RCC 7860 (cell line): Measurements from ENCODE around the gene ARHGAP24.

Experiments
- DNase-seq: peaks from one replicate; pipeline ENCODE4 v3.0.0-alpha.2; 2015; ENCODE audit warnings: low spot score
- FAIRE-seq: peaks from 2 replicates; lab custom pipeline; 2012; peaks lifted over from hg19 to GRCh38; lab: Jason Lieb, UNC

ARHGAP24 gene

DNA sequence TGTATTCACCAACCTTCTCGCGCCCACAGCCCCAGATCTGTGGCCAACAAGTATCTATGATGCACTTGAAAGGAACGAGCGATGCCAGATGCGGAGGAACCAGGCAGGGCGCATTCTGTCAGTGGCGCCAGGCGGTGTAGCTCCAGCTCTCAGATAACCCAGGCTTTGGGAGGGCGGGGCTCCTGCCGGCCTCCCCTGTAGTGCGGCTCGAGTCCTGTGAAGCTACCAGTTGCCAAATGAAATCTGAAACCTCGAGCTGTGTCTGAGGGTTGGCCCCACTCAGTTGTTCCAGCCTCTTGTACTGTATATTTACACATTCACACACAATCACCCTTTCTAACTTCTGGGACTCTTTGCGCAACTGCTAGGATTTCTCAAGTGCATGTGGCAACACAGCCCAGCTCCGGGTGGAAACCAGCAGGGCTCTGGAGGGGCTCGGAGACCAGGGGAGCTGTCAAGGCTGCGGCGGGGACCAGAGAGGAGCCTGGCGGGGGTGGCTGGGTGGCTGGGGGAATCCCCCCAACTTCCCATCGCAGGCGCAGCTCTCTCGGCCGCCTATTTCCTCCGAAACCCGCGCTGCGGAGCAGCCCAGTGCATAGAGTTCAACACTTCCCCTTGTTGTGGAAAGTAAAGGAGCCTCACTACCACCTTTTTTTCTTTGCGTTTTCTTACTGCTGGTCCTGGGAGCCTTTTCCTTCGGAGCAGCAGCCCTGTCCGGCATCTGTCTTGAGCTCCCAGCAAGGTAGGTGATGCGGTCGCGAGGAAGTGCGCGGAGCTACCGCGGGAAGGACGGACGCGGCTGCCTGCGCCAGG lies at the start of gene ARHGAP24:
Gene ARHGAP24 (plus strand): TSS at position 333 of the 813 bp plus-strand sequence.
- DNase-seq (no peak), FAIRE-seq (no peak)

DNA sequence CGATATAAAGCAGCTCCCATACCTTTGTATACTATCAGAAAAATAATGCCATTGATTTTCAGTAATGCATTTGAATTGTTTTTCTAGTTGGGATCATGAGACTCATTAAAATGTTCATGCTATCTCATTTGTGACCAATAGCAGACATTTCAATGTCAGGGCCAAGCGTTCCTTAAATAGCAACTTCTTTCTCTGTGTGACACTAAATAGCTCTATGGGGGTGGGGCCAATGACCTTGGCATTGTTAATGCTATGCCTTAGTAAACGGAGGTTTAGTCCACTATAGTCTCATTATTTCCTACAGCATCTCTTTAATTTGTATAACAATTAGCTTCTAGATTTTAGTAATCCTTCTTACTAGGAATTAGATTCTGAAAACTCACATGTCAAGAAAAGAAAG lies 48.6 kb upstream of the ARHGAP24 start:
- FAIRE-seq (no peak), DNase-seq (no peak)

DNA sequence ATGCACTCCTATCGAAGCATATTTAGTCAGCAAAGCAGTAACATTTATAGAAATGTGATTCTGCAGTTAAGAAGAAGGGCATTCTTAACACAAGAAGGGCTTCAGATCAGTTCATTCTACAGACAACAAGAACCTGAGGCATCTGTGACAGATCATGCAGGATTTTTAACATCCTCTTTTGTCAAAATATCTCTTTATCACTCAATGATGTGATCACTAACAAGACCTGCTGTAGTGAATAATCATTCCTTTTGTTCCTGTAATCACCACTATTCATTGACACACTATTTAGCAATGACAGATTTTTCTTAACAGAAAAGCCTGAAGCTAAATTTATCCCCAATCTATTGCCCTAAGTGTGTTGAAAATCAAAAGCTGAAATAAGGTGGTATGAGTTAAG lies 47.8 kb upstream of the ARHGAP24 start:
- DNase-seq (no peak), FAIRE-seq (no peak)

DNA sequence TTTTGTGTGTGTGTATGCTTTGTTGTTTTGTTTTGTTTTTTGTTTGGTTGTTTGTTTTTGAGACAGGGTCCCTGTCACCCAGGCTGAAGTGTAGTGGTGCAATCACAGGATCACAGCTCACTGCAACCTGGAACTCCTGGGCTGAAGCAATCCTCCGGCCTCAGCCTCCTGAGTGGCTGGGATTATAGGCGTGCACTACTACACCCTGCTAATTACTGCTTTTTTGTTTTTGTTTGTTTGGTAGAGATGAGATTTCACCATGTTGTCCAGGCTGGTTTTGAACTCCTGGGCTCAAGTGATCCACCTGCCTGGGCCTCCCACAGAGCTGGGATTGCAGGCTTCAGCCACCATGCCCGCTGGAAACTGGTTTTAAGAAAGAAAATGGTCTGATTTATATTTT lies 44.7 kb upstream of the ARHGAP24 start:
- no peak for DNase-seq
- FAIRE-seq = no peak

DNA sequence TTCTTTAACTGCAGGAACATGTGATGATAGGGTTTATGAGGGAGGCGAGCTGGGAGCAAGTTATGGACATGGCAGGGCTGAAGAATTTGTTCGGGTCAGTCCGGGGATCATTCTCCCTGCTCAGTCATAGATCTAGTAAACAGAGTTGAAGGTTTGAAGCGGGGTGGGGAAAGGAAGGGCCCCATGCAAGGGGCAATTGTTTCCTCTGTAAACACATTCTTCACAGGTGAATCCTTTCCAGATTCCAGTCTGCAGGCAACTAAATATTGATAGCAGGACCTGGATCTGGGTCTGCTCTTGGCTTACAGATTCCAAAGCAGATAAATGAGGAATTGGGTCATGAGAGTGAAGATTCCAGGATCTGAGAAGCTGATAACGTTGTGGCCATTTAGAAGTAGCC lies 44.3 kb upstream of the ARHGAP24 start:
- FAIRE-seq (no peak), DNase-seq (no peak)

DNA sequence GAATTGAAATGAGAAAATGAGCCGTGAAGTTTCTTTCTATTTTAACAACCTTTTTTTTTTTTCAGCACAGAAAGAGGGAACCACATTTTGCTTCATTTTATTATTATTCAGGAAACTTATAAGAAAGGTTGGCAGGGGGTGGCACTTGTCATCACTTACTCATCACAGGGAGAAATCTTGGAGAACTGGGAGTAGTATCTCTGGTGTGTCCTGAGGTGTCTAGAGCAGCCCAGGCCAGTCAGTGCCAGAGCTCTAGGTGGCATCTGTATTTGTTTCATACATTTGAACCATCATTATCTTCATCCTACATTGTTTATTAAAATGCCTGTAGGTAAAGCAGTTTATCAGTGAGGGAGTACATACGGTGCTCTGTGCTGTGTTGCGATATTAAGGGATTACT lies 43.8 kb upstream of the ARHGAP24 start:
- DNase-seq (no peak), FAIRE-seq (no peak)

DNA sequence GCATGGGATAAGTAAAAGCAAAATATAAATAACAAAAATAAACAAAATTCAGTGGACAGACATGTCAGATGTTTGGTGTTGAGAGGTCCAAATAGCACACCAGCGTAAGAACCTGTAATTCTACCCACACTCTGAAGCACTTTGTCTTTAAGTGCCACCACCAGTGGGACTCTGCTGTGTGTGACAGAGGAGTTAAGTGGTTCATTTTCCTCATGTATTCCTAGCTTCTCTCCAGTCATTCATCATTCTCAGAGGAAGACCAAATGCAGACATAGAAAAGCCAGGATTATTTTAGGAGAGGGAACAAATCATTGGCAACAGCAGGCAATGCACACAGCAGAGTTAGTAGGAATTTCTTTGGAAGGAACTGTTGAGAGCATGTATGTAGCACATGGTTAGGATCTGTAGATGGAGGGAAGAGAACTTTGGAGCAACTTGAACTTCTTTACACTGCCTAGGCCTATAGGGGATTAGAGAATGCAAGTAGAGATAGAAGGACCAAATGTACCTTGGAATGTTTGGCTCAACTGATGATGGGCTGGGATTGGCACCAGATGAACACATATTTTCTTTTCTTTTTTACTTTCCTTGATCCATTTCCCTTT lies 43.0 kb upstream of the ARHGAP24 start:
- FAIRE-seq (no peak), DNase-seq (no peak)

DNA sequence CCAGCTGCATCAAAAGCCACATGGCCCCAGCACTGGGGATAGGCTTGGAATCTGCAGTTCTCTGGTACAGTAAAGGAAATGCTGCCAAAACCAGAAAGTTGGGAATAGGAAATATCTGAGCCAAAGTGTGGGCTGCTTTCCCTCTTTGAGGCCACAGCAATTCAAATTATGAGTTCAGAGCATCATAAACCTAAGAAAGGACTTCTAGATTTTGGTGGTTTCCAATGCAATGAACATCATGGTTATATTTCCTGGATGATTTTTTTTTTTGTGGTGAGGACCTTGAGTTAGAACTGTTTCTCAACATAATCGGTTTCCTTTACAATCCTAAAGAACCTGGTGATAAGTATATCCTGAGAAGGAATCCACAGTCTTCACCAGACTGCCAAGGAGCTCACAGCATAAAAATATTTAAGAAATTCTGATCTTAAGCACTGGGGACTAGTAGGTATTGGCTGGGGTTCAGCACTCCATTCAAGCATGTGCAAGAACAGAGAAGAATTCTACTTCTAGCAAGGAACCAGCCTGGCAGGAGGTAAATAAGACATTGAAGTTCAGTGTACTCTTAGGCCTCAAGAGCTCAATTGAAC lies 29.8 kb upstream of the ARHGAP24 start:
- no peak for FAIRE-seq
- no peak for DNase-seq

DNA sequence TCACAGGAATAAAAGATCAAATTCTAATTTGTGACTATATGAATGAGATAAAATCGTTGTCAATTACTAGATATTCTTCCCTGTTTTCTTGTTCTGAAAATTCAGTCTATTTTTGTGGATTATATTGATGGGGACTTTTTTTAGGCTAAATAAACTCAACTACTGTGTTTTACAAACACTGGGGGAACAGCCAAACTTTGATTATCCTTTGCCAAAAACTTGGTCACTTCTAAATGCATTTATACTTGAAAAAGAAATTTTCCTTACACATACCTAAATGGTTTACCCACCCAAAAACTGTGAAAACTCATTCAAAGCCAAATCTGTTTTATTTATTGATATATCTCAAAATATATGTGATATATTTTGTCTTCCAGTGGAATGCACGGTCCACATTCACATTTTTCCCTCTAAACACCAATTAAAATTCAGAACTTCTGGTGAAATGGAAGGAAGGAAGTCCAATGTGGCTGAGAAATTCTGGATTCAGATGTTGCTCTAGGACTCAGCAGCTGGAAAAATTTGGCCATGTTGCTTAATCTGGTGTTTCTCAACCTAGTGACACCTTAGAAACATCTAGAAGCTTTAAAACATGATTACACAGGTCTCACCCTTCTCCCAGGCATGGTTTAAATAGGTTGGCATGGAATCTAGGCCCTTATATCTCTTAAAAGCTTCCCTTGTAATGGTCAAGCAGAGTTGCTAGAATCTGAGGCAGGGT lies 28.6 kb upstream of the ARHGAP24 start:
- FAIRE-seq (no peak), DNase-seq (no peak)

DNA sequence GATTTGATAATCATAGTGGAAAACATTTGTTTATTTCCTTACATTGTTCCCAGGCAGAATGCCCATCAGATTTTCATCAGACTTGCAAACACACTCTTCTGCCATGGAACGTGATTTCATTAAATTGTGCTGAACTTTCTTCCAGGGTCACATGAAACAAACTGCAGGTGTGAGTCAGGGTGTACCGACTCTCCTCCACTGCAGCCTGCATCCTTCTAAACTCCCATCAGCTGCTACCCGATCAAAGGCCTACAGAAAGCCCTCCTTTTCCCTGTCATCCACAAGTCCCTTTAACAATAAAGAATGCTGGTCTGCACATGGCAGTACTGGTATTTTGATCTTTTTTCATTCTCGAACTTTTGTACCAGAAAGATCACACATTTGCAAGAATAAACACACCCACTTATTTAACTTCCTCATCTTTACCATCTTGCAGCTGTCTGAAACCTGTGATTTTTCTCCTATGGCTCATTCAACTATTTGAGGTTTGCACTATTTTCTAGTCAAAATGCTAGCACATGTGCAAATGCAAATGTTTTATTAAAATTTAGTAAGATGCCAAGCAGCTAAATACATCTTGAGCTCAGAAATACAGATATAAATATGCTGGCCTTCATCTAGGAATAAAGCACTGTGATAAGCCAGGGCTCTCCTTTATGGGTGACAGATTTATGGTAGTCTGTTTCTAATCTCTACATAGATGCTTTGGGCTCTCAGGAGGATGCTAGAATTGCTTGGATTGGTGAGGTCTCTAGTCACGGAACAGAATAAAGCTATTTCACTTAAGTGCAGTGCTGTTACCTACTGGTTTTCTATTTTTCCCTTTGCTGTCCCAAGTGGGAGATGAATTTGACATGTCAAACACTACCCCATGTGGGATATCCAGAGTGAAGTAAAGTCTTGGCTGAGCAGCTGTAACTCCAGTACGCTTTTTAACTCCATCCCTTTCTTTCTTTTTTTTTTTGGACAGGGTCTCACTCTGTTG lies 25.8 kb upstream of the ARHGAP24 start:
- FAIRE-seq = no peak

DNA sequence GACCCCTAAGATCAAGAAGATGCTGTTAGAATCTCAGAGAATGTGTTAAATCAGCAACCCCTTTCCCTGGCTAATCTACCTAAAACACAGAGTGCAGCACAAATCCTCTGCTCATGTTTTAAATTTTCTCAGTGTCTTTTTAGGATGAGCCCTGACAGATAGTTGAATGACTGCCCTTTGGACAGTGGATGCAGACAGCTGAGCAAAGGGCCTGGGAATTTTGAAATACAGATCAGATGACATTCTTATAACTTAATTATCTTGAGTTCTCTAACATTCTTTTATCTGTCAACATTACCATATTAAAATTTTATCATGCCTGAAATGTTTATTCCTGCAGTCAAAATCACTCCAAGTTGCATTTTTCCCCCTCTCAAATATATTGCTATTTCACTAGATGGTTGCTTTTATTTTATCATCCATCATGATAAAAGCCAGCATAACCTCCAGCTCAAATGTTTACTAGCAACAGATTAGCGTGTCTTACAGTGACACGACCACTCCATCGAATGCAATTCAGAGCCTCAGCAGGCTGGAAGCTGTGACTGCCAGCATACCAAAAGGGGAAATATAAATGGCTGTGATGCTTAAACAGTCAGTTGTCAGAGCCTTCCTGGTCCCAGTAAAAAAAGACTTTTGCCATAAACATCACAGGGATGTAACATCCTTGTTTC lies 22.8 kb upstream of the ARHGAP24 start:
- DNase-seq (no peak), FAIRE-seq (no peak)

More for the DNA sequence above, 25.8 kb upstream of the ARHGAP24 start:
- DNase-seq = no peak

DNA sequence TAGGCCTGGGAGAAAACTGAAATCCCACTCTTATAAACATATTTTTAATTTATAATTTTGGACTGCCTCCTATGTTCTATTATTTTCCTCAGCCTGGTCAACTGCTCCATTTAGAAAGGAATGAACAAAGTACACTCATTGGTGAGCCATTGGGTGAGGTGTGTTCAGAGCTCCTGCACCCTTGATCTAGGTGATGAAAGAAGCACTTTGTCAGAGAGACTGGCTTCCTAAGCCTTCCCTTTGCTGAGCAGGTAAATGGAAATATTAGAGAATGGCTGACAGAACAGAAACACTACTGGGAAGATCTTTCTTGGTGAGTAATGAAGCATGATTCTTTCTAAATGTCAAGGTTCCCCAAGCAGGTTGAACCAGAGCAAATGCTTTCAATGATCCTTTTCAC lies 19.0 kb upstream of the ARHGAP24 start:
- FAIRE-seq (no peak), DNase-seq (no peak)

DNA sequence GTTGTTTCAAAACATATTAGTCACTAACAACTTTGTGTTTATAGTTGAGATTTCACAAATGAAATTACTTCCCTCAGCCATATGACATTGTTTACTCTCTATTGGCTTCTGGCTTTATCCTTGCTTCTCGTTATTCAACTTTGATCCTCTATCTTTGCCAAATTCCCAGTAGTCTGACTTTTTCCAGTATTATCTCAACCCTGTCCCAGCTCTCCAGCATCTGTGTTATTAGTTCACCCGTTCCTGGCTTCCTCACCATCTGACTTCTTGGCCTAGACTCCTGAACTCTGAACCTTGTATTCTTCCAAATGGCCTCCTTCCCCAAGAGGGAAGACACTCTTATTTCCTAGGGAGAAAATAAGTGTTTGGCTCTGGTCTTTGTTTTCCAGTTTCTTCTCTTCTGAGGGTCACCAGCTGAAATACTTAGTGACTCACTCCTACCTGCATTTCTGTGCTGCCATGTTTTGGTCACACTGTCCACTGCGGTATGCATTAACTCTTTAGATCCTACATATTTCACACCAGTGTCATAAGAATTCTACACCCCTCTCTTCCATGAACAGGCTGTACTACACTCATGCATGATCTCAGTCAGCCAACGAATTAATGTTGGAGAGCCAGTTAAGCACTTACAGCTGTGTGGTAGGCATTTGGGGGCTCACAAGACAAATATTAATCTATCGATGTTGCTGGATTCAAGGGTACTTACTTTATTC lies 17.0 kb upstream of the ARHGAP24 start:
- DNase-seq = no peak
- no peak for FAIRE-seq

DNA sequence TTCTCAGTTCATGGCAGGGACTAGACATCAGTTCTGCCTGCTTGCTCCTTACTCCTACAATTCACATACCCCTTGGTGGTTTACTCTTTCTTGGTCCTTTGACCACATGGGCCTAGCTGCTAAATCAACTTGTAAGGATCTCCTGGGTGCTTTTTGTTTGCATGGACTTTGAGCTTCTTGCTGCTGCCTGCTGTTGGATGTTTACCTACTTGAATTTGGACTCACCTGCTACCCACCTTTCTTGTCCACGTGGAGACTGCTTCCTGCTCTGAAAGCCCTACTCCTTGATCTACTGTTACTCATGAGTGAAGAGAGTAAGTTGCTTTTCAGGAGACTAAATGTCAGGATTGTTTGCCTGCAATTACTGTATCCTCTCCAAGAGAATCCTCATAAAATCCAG lies 15.2 kb upstream of the ARHGAP24 start:
- FAIRE-seq = no peak

DNA sequence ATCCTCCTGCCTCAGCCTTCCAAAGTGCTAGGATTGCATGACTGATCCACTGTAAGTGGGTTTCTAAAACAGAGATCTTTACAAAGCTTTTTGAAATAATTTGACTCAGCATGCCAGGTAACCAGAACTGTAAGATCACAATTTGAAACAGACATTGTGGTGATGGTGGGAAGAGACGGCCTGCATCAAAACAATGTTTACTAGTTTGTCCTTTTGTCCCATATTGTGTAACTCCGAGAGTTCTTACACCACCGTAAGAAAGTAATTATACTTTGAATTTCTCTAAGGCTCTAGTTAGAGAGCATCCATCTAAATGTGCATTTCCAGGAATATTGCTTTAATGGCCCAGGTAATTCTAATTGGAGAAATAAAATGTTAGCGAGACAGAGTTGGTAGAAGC lies 594 bp upstream of the ARHGAP24 start:
- DNase-seq (no peak), FAIRE-seq (no peak)

More for the DNA sequence above, 15.2 kb upstream of the ARHGAP24 start:
- DNase-seq = no peak

DNA sequence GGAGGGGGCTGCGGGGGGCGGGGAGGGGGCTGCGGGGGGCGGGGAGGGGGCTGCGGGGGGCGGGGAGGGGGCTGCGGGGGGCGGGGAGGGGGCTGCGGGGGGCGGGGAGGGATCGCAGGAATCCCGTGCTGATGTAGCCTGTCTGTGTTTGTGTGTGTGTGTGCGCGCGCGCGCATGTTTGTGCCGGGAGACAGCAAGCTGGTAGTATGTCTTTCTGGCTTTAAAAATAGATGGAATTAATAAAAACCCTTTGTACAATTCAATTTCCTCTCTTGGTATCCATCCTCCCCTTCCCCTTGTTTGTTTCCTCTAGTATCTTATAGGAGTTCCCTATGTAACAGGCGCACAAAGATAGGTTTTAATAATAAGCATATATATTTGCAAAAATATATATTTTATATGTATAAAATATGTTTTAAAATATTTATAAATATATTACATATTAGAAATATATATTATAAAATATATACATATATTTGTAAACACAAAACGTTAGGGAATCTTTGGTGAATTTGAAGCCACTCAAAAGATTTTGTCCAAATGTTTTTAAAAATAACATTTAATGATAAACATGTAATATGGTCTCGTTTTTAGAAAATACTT lies 782 bp downstream of the ARHGAP24 start:
- no peak for DNase-seq
- no peak for FAIRE-seq

DNA sequence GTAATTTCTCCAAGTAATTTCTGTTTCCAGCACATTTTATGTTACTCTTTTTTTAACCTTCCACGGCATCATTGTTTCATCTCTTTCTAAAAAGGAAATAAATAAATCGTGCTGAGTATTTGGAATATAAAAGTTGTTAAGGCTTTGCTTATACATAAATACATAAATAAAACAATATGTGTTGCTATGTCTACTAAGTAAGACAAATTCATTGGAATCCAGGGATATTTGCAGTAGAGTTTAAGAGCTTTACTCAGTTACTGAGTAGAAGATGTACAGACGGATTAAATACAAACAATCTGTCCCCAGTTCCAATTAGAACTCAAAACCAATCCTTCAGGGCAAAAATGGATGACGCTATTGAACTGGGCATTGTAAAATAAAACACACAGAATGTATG lies 1.4 kb downstream of the ARHGAP24 start:
- no peak for FAIRE-seq
- DNase-seq = no peak

DNA sequence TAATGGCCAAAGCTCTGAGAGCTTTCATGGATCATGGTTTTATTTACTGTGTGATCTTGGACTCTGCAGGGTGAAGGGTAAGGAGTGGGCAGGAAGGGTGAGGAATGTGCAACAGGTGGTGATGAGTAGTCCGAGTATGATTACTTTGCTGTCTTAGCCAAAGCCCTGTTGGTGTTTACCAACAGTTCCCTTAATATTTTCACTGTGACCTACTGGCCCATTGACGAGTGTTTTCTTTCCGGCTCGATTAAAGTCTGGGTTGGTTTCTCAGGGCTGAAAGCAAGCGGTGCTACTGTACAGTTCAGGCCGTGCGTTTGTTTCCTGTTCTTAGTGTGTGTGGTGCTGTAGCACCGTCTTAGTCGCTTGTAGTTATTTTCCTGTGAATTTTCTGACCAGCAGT lies 2.6 kb downstream of the ARHGAP24 start:
- FAIRE-seq (no peak), DNase-seq (no peak)

DNA sequence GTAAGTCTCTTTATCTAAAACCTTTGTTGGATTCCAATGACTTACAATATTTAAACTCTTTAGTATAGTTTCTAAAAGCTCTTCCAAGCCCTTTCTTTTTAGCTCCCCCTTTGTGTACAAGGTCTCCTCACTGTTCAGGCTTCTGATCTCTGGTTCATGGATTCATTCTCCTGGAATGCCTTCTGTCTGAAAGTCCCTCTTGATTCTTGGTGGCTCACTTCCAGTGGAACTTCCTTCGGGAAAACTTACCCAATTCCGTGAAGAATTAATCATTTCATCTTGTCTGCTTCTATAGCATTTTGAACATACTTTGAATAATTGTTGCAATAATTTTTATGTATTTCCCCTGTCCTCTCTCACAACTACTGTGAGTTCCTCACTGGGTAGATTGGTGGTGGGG lies 3.6 kb downstream of the ARHGAP24 start:
- FAIRE-seq = no peak
- no peak for DNase-seq
